Left cardiac atrium (tissue), 4 donors: ENCODE data around the gene GDA. TPM values are rescaled to one million over a fixed set of nuclear protein-coding genes. Genes with fewer than 3 reads are reported as not detected.

Experiments
- ATAC-seq, 2 donors: fragments of 200-7000 bp; cut with Tn5 transposase; one replicate each; pipeline ENCODE4 v1.9.1; 2020; ENCODE audit warnings: mild to moderate bottlenecking in 2 of 2, moderate library complexity in 2 of 2
- DNase-seq: peaks from one replicate; pipeline ENCODE4 v3.0.0-alpha.2; 2020
- intact Hi-C, 2 donors: fragments of 100-400 bp; cut with DNase I; formaldehyde crosslinking; loops; one replicate each; pipeline versions ENCODE4 v1.14.1 to v1.15.1; 2022 to 2023
- total RNA-seq, 2 donors: library from RNA; stranded (reverse); fragmentation: NEBNext Ultra II Directional; extraction: Animal tissue kit (Norgen Biotek cat#: 25700); gene quantifications; one replicate each; pipeline ENCODE4 v1.2.1, GENCODE V29; 2021
- donor health status: DM: no; HTN: yes; CAD: no.
- donor health status: DM: no; HTN: yes; CAD: no; lungs with severe emphysema.
- donor health status: DM: yes; HTN: yes; CAD: no.
- donor health status: Dilated cardiomyopathy.

The GDA gene
- total RNA-seq, 2 donors from 2014 or later: 0.29 to 0.50 TPM

GRCh38 chr9:72300873-72301272, 151.6 kb downstream of the GDA start:
- intact Hi-C loops: no loop called here
- DNase-seq (no peak), ATAC-seq (no peak)

Other genes with a start within 250 kb of the GDA start
- 10 to 100 TPM in 1 of 2 donors, 1 to 10 TPM in 1; 9.4 to 10.9 TPM for gene ABHD17B, start 238.2 kb upstream of the GDA start, total RNA-seq
- 1 to 10 TPM; 6.7 to 7.3 TPM for gene C9orf85, start 237.8 kb upstream of the GDA start, total RNA-seq
- not detected for gene C9orf57, start 88.8 kb upstream of the GDA start, total RNA-seq
- gene ZFAND5, start 215.8 kb downstream of the GDA start, total RNA-seq: 100 to 1,000 TPM; 151 to 176 TPM